RCC 7860 (cell line): Measurements from ENCODE around the gene METTL16.
"Not testable (repeated sequence)": the region's sequence is repeated elsewhere in the genome, so short reads cannot be mapped to it uniquely, and the experiment has no call there.

ENCODE experiments used
- DNase-seq: peaks from one replicate; pipeline ENCODE4 v3.0.0-alpha.2; 2015; ENCODE audit warnings: low spot score
- FAIRE-seq: peaks from 2 replicates; lab custom pipeline; 2012; peaks lifted over from hg19 to GRCh38; lab: Jason Lieb, UNC

Gene METTL16

DNA sequence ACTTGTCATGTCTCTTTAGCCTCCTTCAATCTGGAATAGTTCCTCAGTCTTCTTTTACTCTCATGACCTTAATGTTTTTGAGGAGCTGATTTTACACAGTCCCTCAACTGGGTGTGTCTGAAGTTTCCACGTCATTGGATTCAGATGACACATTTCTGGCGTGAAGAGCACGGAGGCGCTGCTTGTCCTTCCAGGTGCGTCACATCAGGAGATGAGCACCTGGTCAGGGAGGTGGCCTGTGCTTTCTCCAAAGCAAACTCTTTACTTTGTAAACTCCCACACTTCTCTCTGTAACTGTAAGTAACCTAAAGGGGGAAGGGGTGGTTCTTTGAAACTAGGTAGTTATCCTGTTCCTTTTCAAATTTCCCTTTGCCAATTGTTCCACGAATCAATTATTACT is 58.4 kb downstream of the METTL16 start:
- DNase-seq, result no peak
- no peak for FAIRE-seq

DNA sequence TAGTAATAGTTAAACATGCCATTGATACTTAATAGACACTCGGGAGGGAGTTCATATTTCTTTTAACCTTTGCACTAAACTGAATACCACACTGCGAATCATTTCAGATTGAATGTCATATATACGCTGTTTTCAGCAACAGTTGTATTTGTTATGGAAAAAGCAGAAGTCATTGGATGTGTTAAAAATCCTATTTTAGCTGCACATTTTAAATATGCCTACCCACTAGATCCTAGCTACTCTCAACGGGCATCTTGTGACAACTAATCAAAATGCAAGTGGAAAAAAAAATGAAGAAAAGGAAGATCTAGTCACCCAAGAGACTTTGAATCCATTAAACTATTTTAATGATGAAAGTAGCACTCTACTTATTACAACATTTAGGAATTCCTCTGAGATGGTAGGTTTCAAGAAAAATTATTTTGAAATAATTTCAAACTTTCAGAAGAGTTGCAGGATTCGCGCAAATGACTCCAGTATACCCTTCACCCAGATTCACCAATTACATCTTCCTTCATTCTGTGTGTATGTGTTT is 59.4 kb downstream of the METTL16 start:
- no peak for FAIRE-seq
- DNase-seq, result no peak

DNA sequence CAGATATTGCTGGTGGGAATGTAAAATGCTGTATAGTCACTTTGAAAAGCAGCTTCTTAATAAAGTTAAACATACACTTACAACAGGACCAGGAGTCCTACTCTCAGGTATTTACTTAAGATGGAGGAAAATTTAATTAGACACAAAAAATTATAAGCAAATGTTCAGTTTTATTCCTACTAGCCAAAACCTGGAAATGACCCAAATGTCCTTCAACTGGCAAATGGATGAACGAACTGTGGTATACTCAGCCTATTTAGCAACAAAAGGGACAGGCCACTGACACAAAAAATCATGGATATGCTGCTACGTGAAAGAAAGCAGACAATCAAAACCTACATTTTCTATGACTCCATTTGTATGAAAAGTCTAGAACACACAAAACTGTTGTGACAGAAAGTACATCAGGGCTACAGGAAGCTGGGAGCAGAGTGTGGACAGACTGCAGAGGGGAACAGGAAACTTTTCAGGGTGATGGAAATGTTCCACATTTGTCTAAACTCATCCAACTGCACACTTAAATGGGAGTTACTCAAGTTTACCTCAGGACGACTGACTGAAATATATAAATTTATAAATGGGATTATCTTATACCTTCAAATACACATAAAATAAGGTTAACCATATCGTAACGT is 61.6 kb downstream of the METTL16 start:
- DNase-seq, result no peak
- FAIRE-seq, result no peak

DNA sequence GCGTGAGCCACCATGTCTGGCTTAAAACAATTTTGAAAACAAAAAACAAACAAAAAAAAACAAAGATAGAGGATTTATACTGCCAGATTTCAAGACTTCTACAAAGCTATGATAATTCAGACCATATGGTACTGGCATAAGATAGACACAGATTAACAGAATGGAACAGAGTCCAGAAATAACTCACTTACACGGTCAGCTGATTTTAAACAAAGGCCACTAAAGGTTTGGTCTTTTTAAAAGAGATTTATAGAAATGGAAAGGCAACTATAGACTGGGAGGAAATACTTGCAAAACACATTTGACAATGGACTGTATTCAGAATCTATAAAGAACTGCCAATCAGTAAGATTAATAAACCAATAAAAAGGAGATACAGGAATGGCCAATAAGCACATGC is 62.2 kb downstream of the METTL16 start:
- no peak for DNase-seq
- no peak for FAIRE-seq

DNA sequence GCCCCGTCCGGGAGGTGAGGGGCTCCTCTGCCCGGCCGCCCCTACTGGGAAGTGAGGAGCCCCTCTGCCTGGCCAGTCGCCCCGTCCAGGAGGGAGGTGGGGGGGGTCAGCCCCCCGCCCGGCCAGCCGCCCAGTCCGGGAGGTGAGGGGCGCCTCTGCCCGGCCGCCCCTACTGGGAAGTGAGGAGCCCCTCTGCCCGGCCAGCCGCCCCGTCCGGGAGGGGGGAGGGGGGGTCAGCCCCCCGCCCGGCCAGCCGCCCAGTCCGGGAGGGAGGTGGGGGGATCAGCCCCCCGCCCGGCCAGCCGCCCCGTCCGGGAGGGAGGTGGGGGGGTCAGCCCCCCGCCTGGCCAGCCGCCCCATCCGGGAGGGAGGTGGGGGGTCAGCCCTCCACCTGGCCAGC is 64.2 kb downstream of the METTL16 start:
- not testable (repeated sequence) for DNase-seq, FAIRE-seq

DNA sequence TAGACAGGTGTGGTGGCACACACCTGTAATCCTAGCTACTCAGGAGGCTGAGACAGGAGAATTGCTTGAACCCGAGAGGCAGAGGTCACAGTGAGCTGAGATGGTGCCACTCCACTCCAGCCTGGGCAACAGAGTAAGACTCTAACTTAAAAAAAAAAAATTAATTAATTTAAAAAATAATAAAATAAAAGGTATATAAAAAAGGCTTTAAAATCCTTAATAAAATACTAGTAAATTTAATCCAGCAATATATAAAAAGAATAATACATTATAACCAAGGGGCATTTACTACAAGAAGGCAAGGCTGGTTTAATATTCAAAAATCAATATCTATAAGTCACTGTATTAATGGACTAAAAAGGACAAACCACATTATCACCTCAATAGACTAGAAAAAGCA is 66.0 kb downstream of the METTL16 start:
- FAIRE-seq, result no peak
- no peak for DNase-seq

DNA sequence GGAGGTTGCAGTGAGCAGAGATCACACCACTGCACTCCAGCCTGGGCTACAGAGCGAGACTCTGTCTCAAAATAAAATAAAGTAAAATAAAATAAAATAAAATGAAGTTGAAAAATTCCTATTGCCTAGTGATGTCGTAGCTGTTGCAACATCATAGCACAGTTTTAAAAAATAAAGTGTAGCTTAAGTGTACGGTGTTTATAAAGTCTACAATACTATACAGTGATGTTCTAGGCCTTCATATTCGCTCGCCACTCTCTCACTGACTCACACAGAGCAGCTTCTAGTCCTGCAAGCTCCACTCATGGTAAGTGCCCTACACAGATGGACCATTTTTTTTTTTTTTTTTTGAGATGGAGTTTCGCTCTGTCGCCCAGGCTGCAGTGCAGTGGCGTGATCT is 67.3 kb downstream of the METTL16 start:
- DNase-seq (no peak), FAIRE-seq (no peak)

DNA sequence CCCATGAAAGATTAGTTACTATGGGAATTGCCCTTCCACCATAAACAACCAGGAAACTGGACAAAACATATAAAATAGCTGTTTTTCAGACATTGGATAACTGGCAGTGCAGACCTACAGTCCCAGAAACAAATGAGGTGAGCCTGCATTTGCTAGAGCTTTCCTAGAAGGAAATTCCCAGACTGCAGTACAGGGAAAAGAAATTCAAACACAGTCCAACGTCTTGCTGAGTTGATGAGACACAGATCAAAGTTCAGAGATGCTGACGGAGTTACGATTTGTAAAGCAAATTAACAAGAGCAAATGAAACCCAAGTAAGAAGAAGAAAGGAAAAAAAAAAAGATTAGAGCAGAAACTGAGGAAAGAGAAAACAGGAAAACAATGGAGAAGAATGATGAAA is 69.5 kb downstream of the METTL16 start:
- FAIRE-seq (no peak), DNase-seq (no peak)

DNA sequence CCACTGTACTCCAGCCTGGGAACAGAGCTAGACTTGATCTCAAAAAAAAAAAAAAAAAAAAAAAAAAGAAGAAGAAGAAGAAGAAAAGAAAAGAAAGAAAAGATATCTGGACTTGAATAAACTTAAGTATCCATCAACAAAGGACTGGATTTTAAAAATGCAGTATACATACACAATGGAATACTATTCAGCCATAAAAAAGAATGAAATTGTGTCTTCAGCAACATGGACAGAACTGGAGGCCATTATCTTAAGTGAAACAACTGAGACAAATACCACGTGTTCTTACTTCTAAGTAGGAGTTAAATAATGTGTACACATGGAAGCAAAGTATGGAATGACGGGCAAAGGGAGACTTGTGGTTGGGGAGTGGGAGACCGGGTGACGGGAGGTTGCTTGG is 70.8 kb downstream of the METTL16 start:
- FAIRE-seq (no peak), DNase-seq (no peak)

DNA sequence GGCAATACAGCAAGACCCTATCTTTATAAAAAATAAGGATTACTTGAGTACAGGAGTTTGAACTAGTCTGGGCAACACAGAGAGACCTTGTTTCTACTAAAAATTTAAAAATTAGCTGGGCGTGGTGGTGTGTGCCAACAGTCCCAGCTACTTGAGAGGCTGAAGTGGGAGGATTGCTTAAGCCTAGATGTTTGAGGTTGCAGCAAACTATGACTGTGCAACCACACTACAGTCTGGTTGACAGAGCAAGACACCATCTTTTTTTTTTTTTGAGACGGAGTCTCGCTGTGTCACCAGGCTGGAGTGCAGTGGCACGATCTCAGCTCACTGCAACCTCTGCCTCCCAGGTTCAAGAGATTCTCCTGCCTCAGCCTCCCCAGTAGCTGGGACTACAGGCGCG is 71.7 kb downstream of the METTL16 start:
- not testable (repeated sequence) for FAIRE-seq, DNase-seq

DNA sequence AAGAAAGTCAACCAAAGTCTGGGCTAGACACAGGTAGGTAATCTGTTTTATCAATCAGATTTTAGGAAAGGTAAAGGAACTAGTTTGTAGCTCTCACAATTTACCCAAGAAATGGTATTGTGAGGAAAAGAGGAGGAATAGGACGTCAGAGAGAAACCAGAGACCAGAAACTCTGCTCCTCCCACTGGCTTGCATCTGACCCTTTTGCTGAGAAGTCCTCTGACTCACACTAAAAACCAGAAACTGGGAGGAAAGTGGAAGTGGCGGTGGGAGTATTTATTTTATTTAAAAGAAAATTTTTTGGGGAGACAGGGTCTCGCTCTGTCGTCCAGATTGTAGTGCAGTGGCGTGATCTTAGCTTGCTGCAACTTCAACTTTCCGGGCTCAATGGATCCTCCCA is 72.9 kb downstream of the METTL16 start:
- DNase-seq (no peak), FAIRE-seq (no peak)

DNA sequence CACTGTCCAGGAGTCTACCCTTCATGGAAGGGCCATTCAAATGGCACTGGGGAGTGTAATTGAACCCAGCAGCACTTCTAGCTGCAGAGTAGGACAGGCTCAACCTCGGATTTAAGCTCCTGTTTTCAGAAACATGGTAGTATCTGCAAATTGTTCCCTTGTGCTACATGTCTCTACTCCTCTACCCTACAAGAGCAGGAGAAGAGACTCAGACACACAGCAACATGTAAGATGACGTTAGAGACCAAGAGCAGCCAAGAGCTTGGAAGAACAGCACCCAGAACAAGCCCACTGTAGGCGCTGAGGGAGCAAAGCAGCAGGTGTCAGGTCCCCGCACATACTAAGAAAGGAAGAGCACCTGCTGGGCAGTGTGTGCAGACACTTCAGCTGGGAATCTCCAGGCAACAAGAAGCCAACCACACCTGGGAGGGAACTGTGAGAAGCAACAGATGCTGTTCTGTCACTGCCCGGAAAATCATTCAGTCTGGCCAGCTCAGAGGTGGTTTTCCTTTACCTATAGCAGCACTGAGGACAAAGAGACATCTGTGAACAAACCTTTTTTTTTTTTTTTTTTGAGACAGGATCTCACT is 75.3 kb downstream of the METTL16 start:
- FAIRE-seq (no peak), DNase-seq (no peak)

DNA sequence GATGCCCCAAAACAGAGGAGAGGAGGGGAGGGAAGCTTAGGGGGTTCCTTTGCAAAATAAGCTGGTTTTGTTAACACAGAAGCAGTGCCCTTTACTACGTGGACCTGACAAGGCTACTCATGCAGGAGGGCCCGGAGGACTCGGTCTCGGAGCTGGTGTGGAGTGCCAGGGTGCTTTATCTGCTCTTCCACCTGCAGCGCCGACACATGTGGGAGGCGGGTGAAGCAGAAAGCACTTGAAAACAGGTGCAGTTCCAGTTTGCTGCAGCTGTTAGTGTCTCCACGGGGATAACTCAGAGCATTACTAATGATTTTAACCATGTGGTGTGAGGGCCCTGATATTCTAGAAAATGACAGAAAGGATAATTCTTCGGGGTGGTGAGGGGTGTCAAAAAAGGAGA is 75.8 kb downstream of the METTL16 start:
- FAIRE-seq (no peak), DNase-seq (no peak)

DNA sequence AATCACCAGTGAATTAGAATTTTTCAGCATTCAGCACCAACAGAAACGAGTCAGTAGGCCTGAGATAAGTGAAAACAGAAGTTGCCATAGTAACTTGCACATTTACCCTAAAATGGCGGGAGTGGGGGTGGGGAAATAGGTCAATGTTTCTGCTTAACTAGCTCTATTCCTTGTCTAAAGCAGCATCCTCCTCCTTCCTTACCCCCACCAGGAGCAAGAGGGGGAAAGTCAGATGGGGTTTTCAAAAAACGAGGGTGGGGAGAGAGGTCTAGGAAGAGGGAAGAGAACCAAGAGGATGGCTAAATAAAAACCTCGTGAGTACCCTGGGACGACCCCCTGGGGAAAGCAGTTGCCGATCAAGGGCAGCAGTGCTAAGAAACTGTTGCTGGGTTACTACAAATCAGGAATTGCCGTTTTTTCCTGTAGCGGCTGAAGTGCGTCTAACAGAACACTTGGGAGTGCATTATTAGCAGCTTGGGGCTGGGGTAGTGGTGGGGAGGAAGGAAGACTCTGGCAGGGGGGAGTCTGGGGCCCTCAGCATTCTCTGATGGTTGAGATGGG is 76.4 kb downstream of the METTL16 start:
- DNase-seq, result no peak
- FAIRE-seq, result no peak

DNA sequence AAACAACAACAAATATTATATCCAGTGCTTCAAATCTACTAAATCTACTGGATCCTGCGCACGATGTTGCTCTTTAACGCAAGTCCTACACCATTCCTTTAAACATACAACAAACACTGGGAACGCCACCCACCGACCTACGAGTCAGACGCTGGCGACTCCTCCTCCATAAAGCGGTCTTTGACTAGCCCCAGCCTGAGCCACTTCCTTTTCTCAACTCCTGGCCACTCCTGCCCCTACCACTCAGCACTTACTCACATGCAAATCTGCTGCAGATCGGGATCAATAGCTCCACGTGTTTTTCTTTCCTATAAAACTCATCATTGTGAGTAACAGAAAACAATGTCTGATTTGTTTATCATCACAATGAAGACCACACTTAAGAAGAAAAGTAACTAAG is 78.0 kb downstream of the METTL16 start:
- DNase-seq (no peak), FAIRE-seq (no peak)

DNA sequence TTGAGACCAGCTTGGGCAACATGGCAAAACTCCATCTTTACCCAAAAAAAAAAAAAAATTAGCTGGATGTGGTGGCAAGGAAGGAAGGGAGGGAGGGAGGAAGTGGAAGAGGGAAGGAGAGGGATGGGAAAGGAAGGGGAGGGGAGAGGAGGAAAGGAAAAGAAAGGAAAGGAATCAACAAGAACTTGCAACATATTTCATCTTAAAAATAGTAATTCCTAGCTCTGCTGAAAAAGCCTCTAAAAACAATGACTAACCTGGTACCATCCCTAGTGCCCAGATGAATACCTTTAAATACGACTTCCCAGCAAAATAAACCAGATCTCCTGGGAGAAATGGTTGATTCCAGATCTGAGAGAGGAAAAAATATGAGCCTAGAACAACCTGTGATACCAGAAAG is 83.8 kb downstream of the METTL16 start:
- DNase-seq, result no peak
- no peak for FAIRE-seq

DNA sequence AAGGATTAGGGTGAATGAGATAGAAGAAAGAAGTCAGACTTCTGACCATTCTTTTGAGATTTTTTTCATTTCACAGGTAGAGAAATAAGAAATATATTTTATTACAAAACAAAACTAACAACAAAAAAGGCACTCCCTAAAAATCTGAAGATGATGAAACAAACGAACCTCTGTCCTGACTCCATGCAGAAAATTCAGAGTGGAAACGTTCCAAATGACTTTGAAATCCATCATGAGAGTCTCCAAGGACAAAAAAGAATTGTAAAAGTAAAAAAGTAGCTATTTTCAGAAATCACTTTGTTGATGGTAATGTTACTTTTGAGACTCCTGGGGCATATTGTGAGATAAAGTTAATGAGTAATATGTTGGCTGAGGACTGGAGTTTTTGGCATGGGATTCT is 84.5 kb downstream of the METTL16 start:
- no peak for FAIRE-seq
- no peak for DNase-seq

DNA sequence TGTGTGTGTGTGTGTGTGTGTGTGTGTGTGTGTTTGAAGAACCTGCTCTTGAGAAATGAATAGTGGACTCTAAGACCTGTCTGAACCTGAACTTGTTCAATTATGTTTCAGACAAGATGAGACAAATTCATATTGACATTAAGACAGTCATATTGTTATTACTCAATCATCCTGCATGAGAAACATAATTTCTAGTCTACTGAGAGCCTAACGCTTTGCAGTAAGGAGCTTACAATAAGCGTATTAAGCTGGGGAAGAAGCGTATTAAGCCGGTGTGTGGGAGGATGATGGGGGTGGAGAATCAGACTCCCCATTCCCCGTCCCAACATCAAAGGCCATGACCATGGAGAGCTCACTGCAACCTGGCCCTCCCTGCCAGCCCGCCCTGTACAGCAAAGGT is 88.4 kb downstream of the METTL16 start:
- FAIRE-seq (no peak), DNase-seq (no peak)

DNA sequence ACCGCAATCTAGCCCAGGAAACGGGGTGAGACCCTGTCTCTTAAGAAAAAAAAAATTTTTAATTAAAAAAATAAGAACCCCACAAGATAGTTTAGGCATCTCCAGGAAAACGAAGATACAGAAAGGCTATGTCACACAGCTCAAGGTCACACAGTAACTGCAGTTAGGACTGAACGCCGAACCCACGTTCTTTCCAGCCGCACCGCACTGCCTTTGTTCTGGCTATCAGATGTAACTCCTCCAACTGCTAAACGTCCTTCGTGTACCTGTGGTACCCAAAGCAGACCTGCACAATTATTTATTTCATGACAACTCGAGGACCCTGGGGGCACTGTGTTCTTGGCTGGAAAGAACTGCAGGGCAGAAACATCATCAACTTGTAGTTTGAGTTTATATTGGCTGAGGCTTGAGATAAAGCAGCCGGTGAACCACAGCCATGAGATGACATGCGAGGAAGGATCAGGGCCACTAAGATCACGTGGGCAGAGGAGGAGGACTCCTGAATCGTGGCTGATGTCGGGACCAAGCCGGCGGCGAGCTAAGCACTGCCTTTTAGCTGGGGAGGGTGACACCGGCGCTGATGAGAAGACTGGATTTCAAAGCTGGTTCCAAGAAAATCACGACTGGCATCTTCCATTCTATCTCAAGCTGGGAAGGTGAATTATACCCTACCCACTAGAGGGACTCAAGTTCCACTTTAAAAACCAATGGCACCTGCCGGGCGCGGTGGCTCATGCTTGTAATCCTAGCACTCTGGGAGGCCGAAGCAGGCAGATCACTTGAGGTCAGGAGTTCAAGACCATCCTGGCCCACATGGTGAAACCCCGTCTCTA is 90.2 kb downstream of the METTL16 start:
- DNase-seq, result no peak
- FAIRE-seq, result no peak

DNA sequence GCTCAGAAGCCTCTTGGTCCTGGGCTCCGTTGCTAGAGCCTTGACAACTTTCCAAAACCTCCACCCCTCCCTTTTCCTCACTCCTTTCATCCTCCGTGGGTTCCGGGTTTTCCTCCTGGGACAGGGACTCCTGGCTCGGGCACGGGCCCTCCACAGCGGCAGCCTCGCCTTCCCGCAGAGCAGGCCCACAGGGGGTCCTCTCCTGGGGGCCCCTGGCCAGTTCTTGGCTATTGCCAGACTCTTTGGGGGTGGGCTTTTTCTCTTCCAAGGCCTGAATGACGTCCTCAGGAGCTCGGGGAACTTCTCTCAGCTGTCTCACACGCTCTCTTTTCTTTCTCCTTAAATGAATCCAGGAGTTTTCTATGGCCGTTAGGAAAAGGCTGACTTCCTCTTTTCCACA is 91.5 kb downstream of the METTL16 start:
- no peak for FAIRE-seq
- no peak for DNase-seq

DNA sequence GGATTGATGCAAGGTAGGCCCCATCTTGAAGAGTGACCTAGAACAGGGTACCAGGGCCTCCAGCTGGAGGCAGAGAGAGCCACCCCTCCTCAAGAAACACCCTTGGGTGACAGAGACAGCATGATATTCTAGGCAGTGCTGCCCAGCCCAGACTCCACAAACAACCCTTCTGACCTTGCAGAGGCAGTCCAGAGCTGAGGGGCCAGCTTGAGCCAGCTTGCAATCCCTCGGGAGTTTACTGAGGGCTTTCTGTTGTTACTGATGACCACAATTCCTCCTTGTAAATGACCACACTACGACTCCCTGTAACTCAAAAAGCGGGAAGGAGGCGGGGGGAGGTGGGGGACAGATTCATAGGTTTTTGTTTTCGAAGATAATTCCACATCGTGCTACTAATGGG is 92.2 kb downstream of the METTL16 start:
- no peak for DNase-seq
- FAIRE-seq, result no peak

DNA sequence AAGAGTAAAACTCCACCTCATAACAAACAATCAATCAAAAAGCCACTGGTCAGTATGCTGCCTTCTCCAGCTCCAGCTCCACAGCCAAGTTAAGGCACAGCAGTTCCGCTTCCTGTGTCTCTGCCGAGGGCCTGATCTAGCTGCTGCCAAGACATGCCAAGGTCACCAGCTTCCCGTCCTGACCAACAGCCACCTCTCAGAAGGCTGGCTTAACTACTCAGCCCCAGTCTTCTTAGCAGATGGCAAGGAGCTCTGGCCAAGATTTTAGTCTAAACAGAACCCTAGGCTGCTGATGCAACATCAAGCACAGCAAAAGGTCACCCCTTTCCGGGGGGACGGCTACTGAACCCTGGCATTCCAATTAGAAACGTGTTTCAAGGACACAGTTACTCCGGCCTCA is 93.1 kb downstream of the METTL16 start:
- DNase-seq, result no peak
- FAIRE-seq, result no peak
